Measurements from ENCODE around the gene ASB7. TPM values are rescaled to one million over a fixed set of nuclear protein-coding genes. Genes with fewer than 3 reads are reported as not detected.
A peak's percentile ranks its signal among the peaks of the same experiment; 100 is the strongest.
"Not testable (repeated sequence)": the region's sequence is repeated elsewhere in the genome, so short reads cannot be mapped to it uniquely, and the experiment has no call there.

The ASB7 gene
- total RNA-seq, 1 donor from 2014 or later = 18.3 TPM

DNA sequence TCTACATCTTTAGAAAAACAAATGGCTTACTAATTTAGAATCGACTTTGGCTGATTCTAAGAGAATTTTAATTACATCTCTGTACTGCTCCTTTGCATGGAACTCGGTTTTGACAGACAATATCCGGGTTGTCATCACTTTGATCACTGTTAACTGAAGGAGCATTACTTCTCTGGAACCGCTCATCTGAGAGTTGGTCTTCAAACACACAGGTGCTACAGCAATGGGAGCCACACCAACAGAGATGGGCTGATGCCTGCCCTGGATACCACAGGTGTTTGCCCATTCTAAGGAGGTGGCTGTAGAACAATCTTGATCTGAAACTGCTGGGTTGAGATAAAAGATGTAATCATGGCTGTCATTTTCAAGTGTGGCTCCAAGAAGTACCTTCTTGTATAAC, 22.0 kb upstream of the ASB7 start:
- Histone ChIP-seq H3F3A (ENCODE audit: low read depth) (no peaks in the 10 kb centered on the region), H4K20me1 (ENCODE audit: low read depth) (no peaks in the 10 kb centered on the region), H3K4me3 (no peak overlapping the region), H3K9ac (no peak overlapping the region), H3K9me3 (ENCODE audit: low read depth) (peaks cover 4% of the 10 kb centered on the region), H3K4me1 (no peaks in the 10 kb centered on the region), H3K27me3 (no peaks in the 10 kb centered on the region), H3K27ac (no peak overlapping the region), H3K4me2 (no peak overlapping the region), H2AFZ (replicated peaks) (no peak overlapping the region), H3K36me3 (no peaks in the 10 kb centered on the region), H3K79me2 (ENCODE audit: low read depth) (no peaks in the 10 kb centered on the region)
- peaks cover 26% of the 10 kb centered on the region for H3K36me3 Mint-ChIP-seq
- DNase-seq (ENCODE audit: low spot score) = no peak
- H3K4me3 Mint-ChIP-seq = no peak overlapping the region
- no peaks in the 10 kb centered on the region for H3K27me3 Mint-ChIP-seq (ENCODE audit: insufficient read depth, low read depth)
- H3K9me3 Mint-ChIP-seq = peaks cover 14% of the 10 kb centered on the region
- no peak overlapping the region for H3K27ac Mint-ChIP-seq
- TF ChIP-seq EZH2 (IDR thresholded peaks at IDR 0.05) = no peak
- no peak for TF ChIP-seq EZH2phosphoT487 (IDR thresholded peaks at IDR 0.05)
- TF ChIP-seq CTCF (IDR thresholded peaks at IDR 0.05) = no peak
- H3K4me1 Mint-ChIP-seq = no peaks in the 10 kb centered on the region

DNA sequence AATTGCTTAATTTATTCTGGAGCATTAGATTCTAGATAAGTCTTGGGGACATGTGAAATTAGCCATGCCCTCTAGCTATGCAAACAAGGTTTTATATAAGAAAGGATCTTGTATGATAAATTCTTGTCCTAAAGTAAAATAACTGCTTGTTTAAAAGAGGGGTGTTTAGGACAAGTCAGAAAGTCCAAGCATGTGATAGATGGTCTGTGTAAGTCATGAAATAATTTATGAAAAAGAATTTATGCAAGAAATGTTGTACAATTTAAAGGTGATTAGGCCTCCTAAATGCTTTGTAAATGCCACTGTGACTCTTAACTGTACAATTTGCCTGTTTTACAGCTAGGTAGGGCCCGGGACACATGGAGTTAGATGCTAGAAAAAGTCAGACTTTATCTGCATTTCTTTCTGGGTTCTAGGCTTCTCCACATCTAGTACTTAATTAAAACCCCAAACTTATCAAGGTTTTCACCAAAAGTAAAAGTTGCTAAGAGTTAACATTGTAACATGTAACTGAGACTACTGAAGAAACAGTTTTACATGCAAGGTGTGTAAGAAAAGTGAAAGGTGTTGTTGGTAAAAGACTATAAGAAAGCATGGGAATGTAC, 13.6 kb upstream of the ASB7 start:
- Mint-ChIP-seq H3K9me3 (peaks cover 60% of the 10 kb centered on the region), H3K27me3 (ENCODE audit: insufficient read depth, low read depth) (no peaks in the 10 kb centered on the region), H3K27ac (no peak overlapping the region), H3K4me3 (no peak overlapping the region), H3K4me1 (no peaks in the 10 kb centered on the region), H3K36me3 (peaks cover 29% of the 10 kb centered on the region)
- peak; percentile 35 for DNase-seq (ENCODE audit: low spot score)
- Histone ChIP-seq H3K4me1 (no peaks in the 10 kb centered on the region), H3K9ac (no peak overlapping the region), H3K36me3 (no peaks in the 10 kb centered on the region), H3K27ac (no peak overlapping the region), H3K79me2 (ENCODE audit: low read depth) (peaks cover 16% of the 10 kb centered on the region), H3K27me3 (no peaks in the 10 kb centered on the region), H3K9me3 (ENCODE audit: low read depth) (peaks cover 27% of the 10 kb centered on the region), H4K20me1 (ENCODE audit: low read depth) (no peaks in the 10 kb centered on the region), H2AFZ (replicated peaks) (no peak overlapping the region), H3K4me3 (no peak overlapping the region), H3K4me2 (no peak overlapping the region), H3F3A (ENCODE audit: low read depth) (no peaks in the 10 kb centered on the region)
- TF ChIP-seq EZH2 (IDR thresholded peaks at IDR 0.05) = no peak
- no peak for TF ChIP-seq EZH2phosphoT487 (IDR thresholded peaks at IDR 0.05)
- no peak for TF ChIP-seq CTCF (IDR thresholded peaks at IDR 0.05)

GRCh38 chr15:100591163-100591562, 11.2 kb upstream of the ASB7 start:
- not testable (repeated sequence) for H3K4me3 Mint-ChIP-seq; H3F3A ChIP-seq (ENCODE audit: low read depth); H3K9ac ChIP-seq; H3K27me3 ChIP-seq; H3K4me1 Mint-ChIP-seq; H3K4me1 ChIP-seq; H3K27ac Mint-ChIP-seq; H4K20me1 ChIP-seq (ENCODE audit: low read depth); H3K27ac ChIP-seq; H3K4me2 ChIP-seq; H3K36me3 ChIP-seq; H3K4me3 ChIP-seq; H3K27me3 Mint-ChIP-seq (ENCODE audit: insufficient read depth, low read depth); H2AFZ ChIP-seq (replicated peaks); DNase-seq (ENCODE audit: low spot score)
- Mint-ChIP-seq H3K36me3 (peaks cover 12% of the 10 kb centered on the region), H3K9me3 (peaks cover 45% of the 10 kb centered on the region)
- H3K9me3 ChIP-seq (ENCODE audit: low read depth) = peaks cover 25% of the 10 kb centered on the region
- H3K79me2 ChIP-seq (ENCODE audit: low read depth) = peaks cover 35% of the 10 kb centered on the region

GRCh38 chr15:100591835-100592234, 10.6 kb upstream of the ASB7 start:
- DNase-seq (ENCODE audit: low spot score) = no peak
- Histone ChIP-seq H3K9ac (no peak overlapping the region), H3F3A (ENCODE audit: low read depth) (no peaks in the 10 kb centered on the region), H3K79me2 (ENCODE audit: low read depth) (peaks cover 35% of the 10 kb centered on the region), H3K27ac (no peak overlapping the region), H2AFZ (replicated peaks) (no peak overlapping the region), H3K4me2 (no peak overlapping the region), H3K9me3 (ENCODE audit: low read depth) (peaks cover 25% of the 10 kb centered on the region), H3K4me1 (no peaks in the 10 kb centered on the region), H3K36me3 (no peaks in the 10 kb centered on the region), H4K20me1 (ENCODE audit: low read depth) (no peaks in the 10 kb centered on the region), H3K4me3 (no peak overlapping the region), H3K27me3 (no peaks in the 10 kb centered on the region)
- H3K36me3 Mint-ChIP-seq = peaks cover 10% of the 10 kb centered on the region
- H3K27me3 Mint-ChIP-seq (ENCODE audit: insufficient read depth, low read depth) = no peaks in the 10 kb centered on the region
- H3K4me3 Mint-ChIP-seq = no peak overlapping the region
- H3K27ac Mint-ChIP-seq = no peak overlapping the region
- no peaks in the 10 kb centered on the region for H3K4me1 Mint-ChIP-seq
- TF ChIP-seq CTCF (IDR thresholded peaks at IDR 0.05) (no peak), EZH2phosphoT487 (IDR thresholded peaks at IDR 0.05) (no peak), EZH2 (IDR thresholded peaks at IDR 0.05) (no peak)
- H3K9me3 Mint-ChIP-seq = peaks cover 43% of the 10 kb centered on the region
